ENCODE data around the gene JOSD1. TPM values are rescaled to one million over a fixed set of nuclear protein-coding genes. Genes with fewer than 3 reads are reported as not detected.
A peak's percentile ranks its signal among the peaks of the same experiment; 100 is the strongest.

JOSD1 gene
- 10 to 100 TPM; 25.1 to 50.5 (median 42.4) TPM for total RNA-seq

GRCh38 chr22:38700789-38701628 lies at the start of gene JOSD1:
TSS of gene JOSD1 (minus strand) at chr22:38700943. CDS start at chr22:38699987, 956 bp downstream.
- Histone ChIP-seq H3K27me3 (no peaks in the 10 kb centered on the region), H3K4me1 (peaks cover 42 to 46% of the 10 kb centered on the region in 2 donors), H3K36me3 (peaks cover 0 to 7% of the 10 kb centered on the region in 2 donors), H3K9me3 (no peaks in the 10 kb centered on the region), H3K4me3 (peak within 1 kb of the TSS; percentile 76 to 92 (median 80)), H3K27ac (peak within 1 kb of the TSS; percentile 95 to 97 (median 96))
- ATAC-seq, result peak; percentile 57 to 59
- peak; percentile 87 to 90 for DNase-seq
- in situ Hi-C loops (cut with MboI; ENCODE audit: low sequenced_read_pairs in 4 of 4), result no loop called here
- TF ChIP-seq CTCF (IDR thresholded peaks at IDR 0.05 in 4 of 5, conservative IDR thresholded peaks at IDR 0.05 in 1 of 5), result peak in 2 of 5 experiments; percentile 41 to 50
- peak; percentile 100 for TF ChIP-seq POLR2A (IDR thresholded peaks at IDR 0.05)
- intact Hi-C loops (cut with DNase I; ENCODE audit: low total_unique reads), result loop anchor here (1.0 to 10.0 kb wide), 4 partner anchors 54 to 636 kb away; partner anchors contain the start of gene SUN2

GRCh38 chr22:38750104-38750503 lies 49.4 kb upstream of the JOSD1 start:
- intact Hi-C loops (cut with DNase I; ENCODE audit: low total_unique reads) (loop anchor here (10.0 kb wide), 2 partner anchors 485 to 775 kb away; partner anchors contain the start of gene ATF4), in situ Hi-C loops (cut with MboI; ENCODE audit: low sequenced_read_pairs in 4 of 4) (no loop called here)
- H3K27me3 ChIP-seq, result no peaks in the 10 kb centered on the region
- ATAC-seq, result no peak
- TF ChIP-seq POLR2A (IDR thresholded peaks at IDR 0.05) (no peak), CTCF (IDR thresholded peaks at IDR 0.05 in 4 of 5, conservative IDR thresholded peaks at IDR 0.05 in 1 of 5) (no peak)
- H3K4me1 ChIP-seq, result peaks cover 37 to 40% of the 10 kb centered on the region in 2 donors
- no peak overlapping the region for H3K4me3 ChIP-seq
- peaks cover 7 to 79% of the 10 kb centered on the region in 2 donors for H3K36me3 ChIP-seq
- no peaks in the 10 kb centered on the region for H3K9me3 ChIP-seq
- no peak for DNase-seq
- peak overlapping the region; percentile 93 to 100 (median 96) for H3K27ac ChIP-seq

GRCh38 chr22:38748487-38749136 lies 47.9 kb upstream of the JOSD1 start:
- no peak for ATAC-seq
- Histone ChIP-seq H3K4me3 (no peak overlapping the region), H3K27ac (no peak overlapping the region), H3K9me3 (no peaks in the 10 kb centered on the region), H3K27me3 (no peaks in the 10 kb centered on the region), H3K36me3 (peaks cover 7 to 94% of the 10 kb centered on the region in 2 donors), H3K4me1 (peaks cover 28 to 35% of the 10 kb centered on the region in 2 donors)
- in situ Hi-C loops (cut with MboI; ENCODE audit: low sequenced_read_pairs in 4 of 4), result no loop called here
- DNase-seq, result no peak
- intact Hi-C loops (cut with DNase I; ENCODE audit: low total_unique reads), result no loop called here
- TF ChIP-seq CTCF (IDR thresholded peaks at IDR 0.05 in 4 of 5, conservative IDR thresholded peaks at IDR 0.05 in 1 of 5) (no peak), POLR2A (IDR thresholded peaks at IDR 0.05) (no peak)

- ATAC-seq (no peak), DNase-seq (no peak)
- H3K36me3 ChIP-seq, result peaks cover 8 to 100% of the 10 kb centered on the region in 2 donors
- intact Hi-C loops (cut with DNase I; ENCODE audit: low total_unique reads) (no loop called here), in situ Hi-C loops (cut with MboI; ENCODE audit: low sequenced_read_pairs in 4 of 4) (no loop called here)
- H3K4me1 ChIP-seq, result peaks cover 6 to 8% of the 10 kb centered on the region in 2 donors
- H3K27me3 ChIP-seq, result no peaks in the 10 kb centered on the region
- H3K27ac ChIP-seq, result no peak overlapping the region
- TF ChIP-seq POLR2A (IDR thresholded peaks at IDR 0.05) (no peak), CTCF (IDR thresholded peaks at IDR 0.05 in 4 of 5, conservative IDR thresholded peaks at IDR 0.05 in 1 of 5) (no peak)
- no peak overlapping the region for H3K4me3 ChIP-seq
- H3K9me3 ChIP-seq, result no peaks in the 10 kb centered on the region
Measured at GRCh38 chr22:38745676-38746460, 45.1 kb upstream of the JOSD1 start.
